IPS DF 4.7 (cell line): ENCODE data around the gene RAPGEF4.

Experiments used
- DNase-seq: peaks from one replicate; pipeline ENCODE4 v3.0.0-alpha.2; 2013; ENCODE audit warnings: low spot score; ENCODE audit errors: extremely low read depth

The RAPGEF4 gene

GRCh38 chr2:172735582-172736423 lies at the start of gene RAPGEF4:
TSS of gene RAPGEF4 (plus strand) at chr2:172735845. CDS start at chr2:172735984, 139 bp downstream.
- DNase-seq, result no peak

- DNase-seq, result no peak
Observed at GRCh38 chr2:172693037-172693436, 42.6 kb upstream of the RAPGEF4 start.

DNA sequence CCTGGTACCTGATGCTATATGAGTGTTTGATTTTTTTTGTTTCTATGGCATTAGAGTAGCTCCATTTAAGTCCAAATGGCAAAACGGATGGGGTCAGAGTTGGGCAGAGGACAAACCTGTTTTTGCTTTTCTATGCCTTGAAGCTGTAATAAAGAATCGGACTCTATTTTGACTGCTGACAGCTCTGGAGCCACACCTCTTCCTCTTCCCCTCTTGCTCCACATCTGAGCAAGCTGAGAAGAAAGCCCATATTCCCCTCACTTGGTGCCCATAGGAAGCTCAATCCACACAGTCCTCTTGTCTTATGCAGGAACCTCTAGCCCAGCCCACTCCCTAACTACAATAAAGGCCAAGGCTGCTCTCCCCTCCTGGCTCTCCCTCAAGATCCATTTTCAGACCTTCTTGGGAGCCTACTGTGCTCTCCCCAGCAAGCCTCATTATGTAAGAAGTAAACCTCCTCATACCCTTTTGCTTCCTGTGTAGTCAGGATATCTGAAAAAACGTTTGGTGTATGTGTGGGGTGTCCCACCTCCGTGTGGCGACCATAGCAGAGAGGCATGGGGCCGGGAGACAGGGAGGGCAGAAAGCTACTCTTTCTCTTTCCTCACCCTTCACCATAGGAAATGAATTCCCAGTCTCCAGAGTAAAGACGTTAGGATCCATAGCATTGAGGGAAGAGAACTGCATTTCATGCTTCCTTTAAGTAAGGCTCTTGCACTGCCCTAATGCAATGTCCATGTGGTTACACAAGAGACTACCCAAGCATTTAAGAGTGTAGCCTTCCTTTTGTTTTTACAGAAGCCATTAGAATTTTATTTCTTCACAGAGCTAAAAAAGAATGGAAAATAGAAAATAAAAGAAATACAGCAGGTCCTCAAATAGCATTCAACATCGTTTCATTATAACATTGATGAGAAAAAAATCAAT lies 41.9 kb upstream of the RAPGEF4 start:
- no peak for DNase-seq

DNA sequence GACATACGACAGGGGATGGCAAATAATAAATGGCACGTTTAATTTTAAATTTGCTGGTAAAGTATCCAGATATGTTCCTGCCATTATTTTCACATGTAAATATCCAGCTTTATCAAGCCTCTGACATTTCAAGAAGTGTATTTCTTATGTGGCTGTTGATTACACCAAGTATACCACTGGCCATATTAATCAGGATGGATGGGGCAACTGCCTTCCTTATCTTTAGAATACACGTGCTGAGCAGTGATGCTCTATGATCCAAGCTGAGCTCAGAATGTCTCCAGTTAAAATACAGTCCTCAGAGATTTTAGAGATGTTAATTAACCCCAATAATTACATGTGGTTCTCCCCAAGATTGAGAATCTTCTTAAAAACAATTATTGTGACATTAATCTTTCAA lies 38.3 kb upstream of the RAPGEF4 start:
- DNase-seq, result no peak

- no peak for DNase-seq
Observed at GRCh38 chr2:172698041-172698863, 37.4 kb upstream of the RAPGEF4 start.

GRCh38 chr2:172701250-172701649 lies 34.4 kb upstream of the RAPGEF4 start:
- no peak for DNase-seq

GRCh38 chr2:172702451-172702850 lies 33.2 kb upstream of the RAPGEF4 start:
- DNase-seq, result no peak

GRCh38 chr2:172704072-172704936 lies 31.3 kb upstream of the RAPGEF4 start:
- no peak for DNase-seq

DNA sequence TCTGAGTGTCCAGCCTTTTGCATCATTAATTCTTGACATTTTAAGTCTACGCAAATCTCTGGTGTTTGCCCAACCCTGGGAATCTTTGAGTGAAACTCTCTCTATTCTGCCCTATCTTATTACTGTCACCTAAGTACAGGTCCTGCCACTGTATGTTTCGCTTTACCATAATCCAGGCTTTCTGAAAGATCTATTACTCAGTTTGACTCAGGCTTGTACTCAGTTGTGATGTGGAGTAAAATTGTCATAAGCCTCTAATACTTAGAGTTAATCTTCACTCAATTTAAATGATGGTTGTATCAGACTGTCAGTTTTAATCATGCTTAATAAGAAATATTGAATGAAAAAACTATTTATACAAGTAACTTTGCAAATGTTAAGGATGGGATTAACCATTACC lies 30.3 kb upstream of the RAPGEF4 start:
- no peak for DNase-seq

- DNase-seq, result no peak
Observed at GRCh38 chr2:172708247-172708646, 27.4 kb upstream of the RAPGEF4 start.

DNA sequence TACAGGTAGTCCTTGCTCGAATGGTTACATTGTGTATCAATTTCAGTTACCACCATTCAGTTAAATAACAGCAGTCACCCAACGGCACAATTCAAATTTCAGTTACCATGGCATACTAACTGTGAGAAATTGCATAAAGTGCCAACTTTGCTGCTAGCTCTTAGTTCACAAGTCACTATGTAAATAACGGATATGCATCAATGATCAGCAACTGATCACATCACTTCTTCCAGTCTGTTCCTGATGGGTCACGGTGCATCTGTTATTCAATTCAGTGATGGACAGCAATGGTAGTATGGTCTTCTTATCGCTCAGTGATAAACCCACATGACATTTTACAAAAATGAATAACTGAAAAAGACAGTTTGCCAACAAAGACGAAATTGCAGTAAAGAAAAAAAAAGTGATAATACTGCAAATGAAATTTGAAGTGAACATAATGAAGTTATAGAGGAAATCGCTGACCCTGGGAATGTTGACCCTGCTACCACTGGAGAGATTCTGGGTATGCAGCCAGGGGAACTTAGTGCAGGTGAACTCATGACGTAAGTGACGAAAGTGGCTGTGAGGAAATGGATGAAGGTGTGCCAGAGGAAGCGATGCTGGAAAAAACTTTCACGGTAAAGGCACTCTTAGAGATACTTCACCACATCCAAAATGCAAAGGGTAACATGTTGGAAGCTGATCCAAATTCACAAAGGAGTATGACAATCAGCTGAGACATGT lies 25.9 kb upstream of the RAPGEF4 start:
- DNase-seq, result no peak

DNA sequence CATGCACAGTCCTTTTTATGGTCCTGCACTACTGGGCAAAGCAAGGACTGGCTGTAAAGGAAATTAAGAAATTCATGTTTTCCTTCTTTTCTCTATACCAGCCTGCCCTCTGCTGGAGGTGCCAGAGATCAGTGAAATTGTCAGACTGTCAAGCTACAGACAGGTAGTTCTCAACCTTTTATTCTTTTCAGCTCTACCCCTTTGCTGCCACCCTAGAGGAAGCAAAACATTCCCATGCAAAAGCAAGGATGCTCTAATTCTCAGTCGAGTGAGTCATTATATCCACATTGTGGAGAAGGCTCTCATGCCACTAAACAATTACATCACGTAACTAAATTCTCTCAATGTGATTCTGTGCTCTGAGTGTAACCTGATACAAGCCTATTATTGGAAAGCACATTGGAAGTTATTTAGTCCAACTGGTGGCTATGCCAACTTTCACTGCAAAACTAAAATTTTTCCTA lies 25.0 kb upstream of the RAPGEF4 start:
- no peak for DNase-seq

DNA sequence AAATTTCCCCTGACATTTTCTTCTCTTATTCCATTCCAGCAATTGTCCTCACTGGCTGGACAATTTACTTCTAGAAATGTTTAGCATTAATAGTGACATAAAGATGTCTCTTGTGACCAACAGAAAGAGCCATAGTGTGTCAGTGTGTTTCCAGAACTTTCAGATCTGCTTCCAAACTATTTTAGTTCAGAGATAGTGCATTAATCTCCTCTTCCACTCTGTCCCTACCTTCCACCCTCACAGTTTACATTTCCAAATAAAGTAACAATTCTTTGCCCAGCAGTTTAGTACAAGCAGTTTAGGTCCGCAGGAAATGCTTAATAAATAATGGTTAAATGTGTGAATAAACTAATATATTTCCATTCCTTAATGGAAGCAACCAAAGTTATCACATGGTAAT lies 24.5 kb upstream of the RAPGEF4 start:
- no peak for DNase-seq

- no peak for DNase-seq
Observed at GRCh38 chr2:172712251-172712650, 23.4 kb upstream of the RAPGEF4 start.

DNA sequence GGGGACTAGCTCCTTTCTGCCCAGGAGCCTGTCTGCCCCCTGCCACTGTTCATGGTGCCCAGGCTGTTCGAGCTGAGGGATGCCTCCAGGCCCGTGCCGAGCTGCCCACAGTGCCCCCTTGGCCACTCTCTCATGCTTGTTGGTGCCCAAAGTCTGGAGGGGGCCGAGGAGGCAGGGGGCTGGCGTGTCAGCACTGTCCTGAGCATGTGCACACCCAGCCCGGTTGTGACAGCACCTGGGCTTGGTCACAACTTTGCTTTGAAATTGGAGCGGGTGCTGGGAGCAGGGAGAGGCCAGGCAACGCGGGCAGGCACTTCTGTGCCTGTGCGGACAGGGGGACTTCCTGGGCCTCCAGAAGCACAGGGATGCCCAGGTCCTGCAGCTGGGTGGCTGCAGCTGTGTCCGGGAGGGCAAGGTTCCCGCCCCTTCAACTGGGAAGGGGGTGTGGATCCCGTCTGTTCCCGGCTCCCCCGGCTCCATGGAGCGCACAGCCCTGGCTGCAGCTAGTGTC lies 22.2 kb upstream of the RAPGEF4 start:
- no peak for DNase-seq

- DNase-seq, result no peak
Observed at GRCh38 chr2:172722481-172722880, 13.2 kb upstream of the RAPGEF4 start.

DNA sequence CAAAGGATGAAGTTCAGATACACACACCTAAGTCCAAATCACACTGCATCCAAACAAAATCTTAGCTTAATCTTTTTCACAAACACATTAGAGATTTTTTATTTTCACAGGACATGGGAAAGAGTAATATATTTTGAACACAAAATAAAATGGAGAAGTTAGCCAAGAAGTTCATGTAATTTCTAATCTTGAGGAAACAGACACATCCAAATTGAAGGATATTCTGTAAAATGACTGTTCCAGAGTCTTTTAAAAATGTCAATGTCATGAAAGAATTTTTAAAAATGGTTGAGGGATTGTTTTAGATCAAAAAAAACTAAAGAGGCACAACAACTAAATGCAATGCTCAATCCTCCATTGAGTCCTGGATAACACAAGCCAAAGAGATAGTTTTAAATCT lies 12.4 kb upstream of the RAPGEF4 start:
- DNase-seq, result no peak

DNA sequence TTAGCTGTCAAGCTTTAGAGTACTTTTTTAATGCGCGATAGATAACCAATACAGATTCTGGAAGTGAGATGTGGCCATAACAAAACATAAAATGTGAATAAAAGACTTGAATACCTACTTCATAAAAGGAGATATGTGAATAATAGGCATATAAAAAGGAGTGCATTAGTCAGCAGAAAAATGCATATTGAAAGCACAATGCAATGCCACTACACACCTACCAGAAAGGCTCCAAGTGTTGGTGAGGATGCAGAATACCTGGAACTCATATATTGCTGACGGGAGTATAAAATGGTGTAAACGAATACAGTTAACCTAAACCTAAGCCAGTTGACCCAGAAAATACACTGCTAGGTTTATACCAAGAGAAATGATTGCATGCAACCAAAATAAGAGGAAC lies 10.9 kb upstream of the RAPGEF4 start:
- DNase-seq, result no peak

DNA sequence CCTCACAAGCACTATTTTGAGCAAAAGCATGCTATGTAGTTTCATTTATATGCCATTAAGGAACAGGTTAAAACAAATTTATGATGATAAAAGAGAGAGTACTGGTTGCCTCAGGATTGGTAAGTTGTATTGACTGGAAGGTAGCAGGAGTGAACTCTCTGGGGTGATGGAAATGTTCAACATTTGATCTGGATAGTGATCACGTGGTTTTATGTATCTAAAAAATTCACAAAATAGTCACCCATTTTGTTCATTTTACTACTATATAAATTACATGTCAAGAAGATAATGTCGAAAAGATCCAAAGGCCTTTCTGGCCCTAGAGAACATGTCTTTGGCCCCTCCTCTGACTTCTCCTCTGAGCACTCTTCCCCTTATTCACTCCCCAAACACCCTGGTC lies 10.4 kb upstream of the RAPGEF4 start:
- DNase-seq, result no peak

DNA sequence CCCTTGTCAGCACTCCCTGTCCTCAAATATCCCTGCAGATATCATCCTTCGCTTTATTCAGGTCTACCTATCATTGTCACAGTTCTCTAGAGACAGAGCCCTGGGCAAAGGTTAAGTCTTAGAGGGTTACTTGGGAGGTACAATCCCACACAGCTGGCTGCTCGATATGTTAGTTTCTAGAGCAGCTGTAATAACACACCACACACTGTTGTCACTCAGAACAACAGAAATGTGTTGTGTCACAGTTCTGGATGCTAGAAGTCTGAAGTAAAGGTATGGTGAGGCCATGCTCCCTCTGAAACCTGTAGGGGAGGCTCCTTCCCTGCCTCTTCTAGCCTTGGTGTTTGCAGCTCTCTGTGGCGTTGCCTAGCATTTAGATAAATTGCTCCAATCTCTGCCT lies 9.9 kb upstream of the RAPGEF4 start:
- DNase-seq, result no peak
